Sigmoid colon (tissue), 7 donors: ENCODE results near the gene RNFT1. TPM values are rescaled to one million over a fixed set of nuclear protein-coding genes. Genes with fewer than 3 reads are reported as not detected.

ENCODE experiments used
- DNase-seq: peaks from one replicate; pipeline ENCODE4 v3.0.0-alpha.2; 2019
- H3K27ac ChIP-seq, 4 donors: fragments of 200-600 bp; sonication (generic); one replicate each; pipeline ENCODE4 v1.5.1; 2016 to 2019; ENCODE audit warnings: mild to moderate bottlenecking in 1 of 4
- H3K27me3 ChIP-seq, 3 donors: fragments of 200-600 bp; sonication (generic); one replicate each; pipeline ENCODE4 v1.5.1; 2019; ENCODE audit warnings: mild to moderate bottlenecking in 1 of 3
- H3K36me3 ChIP-seq, 4 donors: fragments of 200-600 bp; sonication (generic); one replicate each; pipeline ENCODE4 v1.5.1; 2016 to 2019
- H3K4me1 ChIP-seq, 4 donors: fragments of 200-600 bp; sonication (generic); one replicate each; pipeline ENCODE4 v1.5.1; 2017 to 2019
- H3K4me3 ChIP-seq, 4 donors: fragments of 200-600 bp; sonication (generic); one replicate each; pipeline ENCODE4 v1.5.1; 2017 to 2019; ENCODE audit warnings: mild to moderate bottlenecking in 2 of 4, moderate library complexity in 1 of 4
- H3K9me3 ChIP-seq, 4 donors: fragments of 200-600 bp in 3 of 4; sonication (generic) in 3 of 4; one replicate each; pipeline versions ENCODE4 v1.5.1 to v1.6.1; 2013 to 2019
- CTCF ChIP-seq, 4 experiments: fragments of 450-650 bp in 3 of 4; fragments of 200-600 bp in 1 of 4; IDR thresholded peaks; one replicate each; pipeline ENCODE4 v1.5.1; 2016 to 2019; ENCODE audit warnings: antibody characterized with exemption in 4 of 4, mild to moderate bottlenecking in 3 of 4, moderate library complexity in 2 of 4
- EP300 ChIP-seq, 4 donors: sonication (generic); formaldehyde crosslinking; IDR thresholded peaks; one replicate each; pipeline ENCODE4 v1.6.1; 2017; ENCODE audit warnings: antibody characterized with exemption in 4 of 4
- POLR2A ChIP-seq, 2 donors: fragments of 450-650 bp; IDR thresholded peaks; one replicate each; pipeline ENCODE4 v1.6.1; 2016; ENCODE audit warnings: antibody characterized with exemption in 2 of 2, mild to moderate bottlenecking in 2 of 2, moderate library complexity in 2 of 2
- POLR2AphosphoS5 ChIP-seq, 4 donors: sonication (generic); formaldehyde crosslinking; IDR thresholded peaks; one replicate each; pipeline ENCODE4 v1.6.1; 2017; ENCODE audit warnings: antibody characterized with exemption in 4 of 4
- WGBS, 2 donors: extraction: QIAGEN DNeasy Blood & Tissue Kit; methylation state at CpG; one replicate each; pipeline ENCODE4 v1.1.7; 2013; 5-methylcytosine and 5-hydroxymethylcytosine counted together
- intact Hi-C: fragments of 100-400 bp; cut with DNase I; formaldehyde crosslinking; loops from one replicate; pipeline ENCODE4 v1.15.1; 2023
- polyA plus RNA-seq, 3 donors: library from polyadenylated mRNA; stranded (reverse); fragments of 200-250 nt; gene quantifications; one replicate each; pipeline ENCODE4 v1.2.3, GENCODE V29; 2013
- small RNA-seq, 3 donors: library from RNA; depleted of rRNA; stranded (forward); fragments of <200 nt; gene quantifications; one replicate each; pipeline ENCODE3, GENCODE V24; 2016
- total RNA-seq, 4 donors: library from RNA; depleted of rRNA; stranded (reverse); fragments of >200 nt; gene quantifications; one replicate each; pipeline ENCODE4 v1.1.0, GENCODE V29; 2016
- donor health status: healthy with polysubstance abuse.
- donor health status: Bipolar disorder and iron deficiency.
- donor health status: healthy.

Gene RNFT1
- total and polyA plus RNA-seq, 7 donors, result 7.9 to 17.9 (median 14.7) TPM

DNA sequence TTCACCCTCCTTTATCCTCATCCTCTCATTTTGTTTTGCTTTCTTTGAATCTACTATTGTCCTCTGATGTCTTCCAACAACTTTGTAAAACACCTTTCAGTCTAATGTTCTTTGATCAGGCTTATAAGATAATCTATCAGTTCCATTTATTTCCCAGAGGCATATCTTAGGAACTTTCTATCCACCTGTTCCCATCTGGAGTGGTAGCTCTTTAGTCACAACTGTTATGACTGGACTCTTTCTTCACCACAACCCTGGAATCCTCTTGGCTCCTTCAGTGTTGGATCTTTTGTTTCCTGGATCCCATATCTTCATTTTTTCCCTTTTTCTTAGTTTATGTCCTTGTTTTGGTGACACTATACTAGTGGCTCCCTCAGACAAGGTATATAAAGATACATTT lies 48.1 kb downstream of the RNFT1 start:
- intact Hi-C loops, result no loop called here
- Histone ChIP-seq H3K4me1 (no peaks in the 10 kb centered on the region), H3K9me3 (no peaks in the 10 kb centered on the region), H3K27ac (no peak overlapping the region), H3K27me3 (no peaks in the 10 kb centered on the region), H3K36me3 (peaks cover 14 to 94% (median 37%) of the 10 kb centered on the region in 4 donors), H3K4me3 (no peak overlapping the region)
- TF ChIP-seq POLR2AphosphoS5 (IDR thresholded peaks at IDR 0.05), result no peak
- TF ChIP-seq CTCF (IDR thresholded peaks at IDR 0.05), result no peak
- no peak for TF ChIP-seq POLR2A (IDR thresholded peaks at IDR 0.05)
- no peak for TF ChIP-seq EP300 (IDR thresholded peaks at IDR 0.05)
- DNase-seq, result no peak

DNA sequence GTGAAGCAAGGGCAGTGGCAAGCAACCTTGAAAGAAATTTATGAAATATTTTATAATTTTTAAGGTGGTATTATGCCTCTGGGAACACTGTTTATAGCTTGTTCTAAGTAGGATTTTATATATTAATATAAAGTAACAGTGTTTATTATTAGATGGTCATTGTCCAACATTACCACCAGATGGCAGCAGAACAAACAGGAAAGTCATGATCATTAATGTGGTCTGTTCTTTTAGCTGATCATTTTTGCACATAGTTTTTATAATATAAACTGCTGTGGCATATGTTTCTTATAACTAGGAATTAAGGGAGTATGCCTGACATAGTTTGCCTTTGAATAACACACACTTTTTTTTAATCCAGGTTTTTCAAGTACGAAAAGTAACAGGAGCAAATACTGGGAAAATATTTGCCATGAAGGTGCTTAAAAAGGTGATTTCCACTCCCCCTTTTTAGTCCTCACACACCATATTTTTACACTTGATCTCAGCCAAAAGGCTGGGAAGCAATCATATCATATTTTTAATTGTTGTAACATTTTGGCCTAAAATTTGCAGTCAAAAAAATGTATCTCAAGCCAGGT lies 50.2 kb downstream of the RNFT1 start:
- Histone ChIP-seq H3K4me1 (no peaks in the 10 kb centered on the region), H3K4me3 (no peak overlapping the region), H3K9me3 (no peaks in the 10 kb centered on the region), H3K27ac (no peak overlapping the region), H3K27me3 (no peaks in the 10 kb centered on the region), H3K36me3 (peaks cover 14 to 84% (median 33%) of the 10 kb centered on the region in 4 donors)
- DNase-seq, result no peak
- WGBS, 2 donors, result 85 to 87% methylated on average over 1 of the region's 1 CpG
- TF ChIP-seq CTCF (IDR thresholded peaks at IDR 0.05) (peak in 2 of 4 experiments; percentile 43 to 63), POLR2AphosphoS5 (IDR thresholded peaks at IDR 0.05) (no peak), POLR2A (IDR thresholded peaks at IDR 0.05) (no peak), EP300 (IDR thresholded peaks at IDR 0.05) (no peak)
- intact Hi-C loops, result loop anchor here (5.0 kb wide), 1 partner anchor 123 kb away; no protein-coding TSS in a partner anchor

DNA sequence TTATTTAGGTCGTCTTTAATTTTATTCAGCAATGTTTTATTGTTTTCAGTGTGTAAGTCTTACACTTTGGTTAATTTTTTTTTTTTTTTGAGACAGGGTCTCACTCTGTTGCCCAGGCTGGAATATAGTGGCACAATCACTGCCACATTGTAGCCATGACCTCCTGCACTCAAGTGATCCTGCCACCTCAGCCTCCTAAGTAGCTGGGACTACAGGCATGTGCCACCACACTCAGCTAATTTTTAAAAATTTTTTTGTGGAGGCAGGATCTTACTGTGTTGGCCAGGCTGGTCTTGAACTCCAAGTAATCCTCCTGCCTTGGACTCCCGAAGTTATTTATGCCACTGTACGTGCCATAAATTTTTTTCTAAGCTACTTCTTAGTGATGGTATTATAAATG lies 57.1 kb downstream of the RNFT1 start:
- WGBS, 2 donors, result 91% methylated on average over 3 of the region's 3 CpGs
- Histone ChIP-seq H3K36me3 (peaks cover under 1 to 20% (median 2%) of the 10 kb centered on the region in 4 donors), H3K27me3 (no peaks in the 10 kb centered on the region), H3K4me3 (no peak overlapping the region), H3K4me1 (peaks cover 0 to 4% (median 0%) of the 10 kb centered on the region in 4 donors), H3K27ac (no peak overlapping the region), H3K9me3 (no peaks in the 10 kb centered on the region)
- DNase-seq, result no peak
- TF ChIP-seq EP300 (IDR thresholded peaks at IDR 0.05), result no peak
- TF ChIP-seq CTCF (IDR thresholded peaks at IDR 0.05), result no peak
- no peak for TF ChIP-seq POLR2AphosphoS5 (IDR thresholded peaks at IDR 0.05)
- TF ChIP-seq POLR2A (IDR thresholded peaks at IDR 0.05), result no peak
- intact Hi-C loops, result no loop called here

DNA sequence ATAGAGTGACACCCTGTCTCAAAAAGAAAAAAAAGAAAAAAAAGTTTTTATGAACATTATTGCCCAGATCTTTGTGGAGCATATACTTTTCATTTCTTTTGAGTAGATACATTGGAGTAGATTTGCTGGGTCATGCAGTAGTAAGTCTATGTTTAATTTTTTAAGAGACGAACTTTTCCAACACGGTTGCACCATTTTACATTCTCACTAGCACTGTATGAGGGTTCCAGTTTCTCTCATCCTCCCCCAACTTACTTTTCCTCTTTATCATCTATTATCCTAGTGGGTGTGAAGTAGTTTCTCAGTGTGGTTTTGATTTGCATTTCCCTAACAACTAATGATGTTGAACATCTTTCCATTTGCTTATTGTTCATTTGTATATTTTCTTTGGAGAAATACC lies 61.1 kb downstream of the RNFT1 start:
- Histone ChIP-seq H3K9me3 (no peaks in the 10 kb centered on the region), H3K27ac (no peak overlapping the region), H3K4me1 (peaks cover 0 to 7% (median 2%) of the 10 kb centered on the region in 4 donors), H3K4me3 (no peak overlapping the region), H3K27me3 (no peaks in the 10 kb centered on the region), H3K36me3 (no peaks in the 10 kb centered on the region)
- no peak for DNase-seq
- intact Hi-C loops, result no loop called here
- WGBS, 2 donors, result 86 to 88% methylated on average over 2 of the region's 2 CpGs
- TF ChIP-seq CTCF (IDR thresholded peaks at IDR 0.05) (no peak), EP300 (IDR thresholded peaks at IDR 0.05) (no peak), POLR2AphosphoS5 (IDR thresholded peaks at IDR 0.05) (no peak)

Small RNA genes lying within 50 kb of the gene (small RNA-seq; reads per million reads assigned to genes)
- gene RPS29P21, result 0 reads per million in 3 donors

Other genes starting within 250 kb of the RNFT1 start
- 10 to 100 TPM; 13.8 to 23.2 (median 14.6) TPM for gene TUBD1, start 71.8 kb downstream of the RNFT1 start, total RNA-seq
- 1 to 10 TPM; 3.9 to 5.9 (median 5.4) TPM for gene TUBD1, start 71.8 kb downstream of the RNFT1 start, polyA plus RNA-seq
- 10 to 100 TPM; 28.9 to 63.0 (median 45.7) TPM for gene RPS6KB1, start 71.6 kb downstream of the RNFT1 start, total RNA-seq
- gene RPS6KB1, start 71.6 kb downstream of the RNFT1 start, polyA plus RNA-seq, result 10 to 100 TPM in 1 of 3 donors, 1 to 10 TPM in 2; 8.1 to 13.3 (median 9.0) TPM
- gene HEATR6, start 114.2 kb upstream of the RNFT1 start, total RNA-seq, result 10 to 100 TPM in 3 of 4 donors, 1 to 10 TPM in 1; 9.1 to 21.4 (median 19.5) TPM
- gene HEATR6, start 114.2 kb upstream of the RNFT1 start, polyA plus RNA-seq, result 1 to 10 TPM; 2.8 to 8.4 (median 3.0) TPM
- gene CA4, start 185.2 kb upstream of the RNFT1 start, total RNA-seq, result 1 to 10 TPM in 2 of 4 donors, not detected in 2; 2.1 to 3.3 TPM
- 100 to 1,000 TPM in 2 of 3 donors, 10 to 100 TPM in 1; 91.3 to 300 (median 194) TPM for gene CA4, start 185.2 kb upstream of the RNFT1 start, polyA plus RNA-seq